ENCODE measurements around the gene PCYT2. TPM values are rescaled to one million over a fixed set of nuclear protein-coding genes. Genes with fewer than 3 reads are reported as not detected.

The PCYT2 gene
- total RNA-seq, 2 experiments from 2014 or later, result 18.7 to 18.9 TPM

- no peak for DNase-seq
- POLR2A ChIA-PET, result no interaction called here
Observed at GRCh38 chr17:81900181-81900820, 10.9 kb downstream of the PCYT2 start.

GRCh38 chr17:81899514-81900166, 11.6 kb downstream of the PCYT2 start:
- Mint-ChIP-seq H3K27ac (no peak overlapping the region), H3K9me3 (no peaks in the 10 kb centered on the region), H3K27me3 (peaks cover 13% of the 10 kb centered on the region), H3K4me1 (ENCODE audit: low read depth) (peaks cover 8% of the 10 kb centered on the region), H3K36me3 (ENCODE audit: low read depth) (peaks cover 48% of the 10 kb centered on the region), H3K4me3 (no peak overlapping the region)
- TF ChIP-seq CTCF (IDR thresholded peaks at IDR 0.05), result no peak
- Histone ChIP-seq H3K36me3 (ENCODE audit: insufficient read depth, low read length) (peaks cover 31% of the 10 kb centered on the region), H3K27ac (ENCODE audit: low read depth in 1 of 2, low read length in 2 of 2) (no peak overlapping the region), H3K27me3 (ENCODE audit: control insufficient read depth in 1 of 2, insufficient read depth in 2 of 2, low read length in 2 of 2) (peaks cover 7 to 11% of the 10 kb centered on the region in 2 experiments), H3K4me3 (ENCODE audit: low read length) (no peak overlapping the region), H3K4me1 (ENCODE audit: insufficient read depth, low read length) (peaks cover 14% of the 10 kb centered on the region), H3K9me3 (ENCODE audit: control insufficient read depth in 1 of 2, insufficient read depth in 1 of 2, low read length in 2 of 2) (peaks cover 0 to 5% of the 10 kb centered on the region in 2 experiments)
- intact Hi-C loops (cut with DNase I, micrococcal nuclease), result no loop called here
- ATAC-seq (ENCODE audit: poor library complexity), result no peak
- CTCF ChIA-PET, result no interaction called here
- DNase-seq, result no peak
- POLR2A ChIA-PET, result no interaction called here

More at GRCh38 chr17:81900181-81900820, 10.9 kb downstream of the PCYT2 start:
- ATAC-seq (ENCODE audit: poor library complexity), result no peak
- peaks cover 43% of the 10 kb centered on the region for H3K36me3 Mint-ChIP-seq (ENCODE audit: low read depth)
- intact Hi-C loops (cut with DNase I, micrococcal nuclease), result no loop called here
- H3K36me3 ChIP-seq (ENCODE audit: insufficient read depth, low read length), result peaks cover 31% of the 10 kb centered on the region
- peaks cover 7 to 11% of the 10 kb centered on the region in 2 experiments for H3K27me3 ChIP-seq (ENCODE audit: control insufficient read depth in 1 of 2, insufficient read depth in 2 of 2, low read length in 2 of 2)
- H3K4me1 ChIP-seq (ENCODE audit: insufficient read depth, low read length), result peaks cover 14% of the 10 kb centered on the region
- no peak overlapping the region for H3K4me3 Mint-ChIP-seq
- H3K9me3 Mint-ChIP-seq, result no peaks in the 10 kb centered on the region
- no peak overlapping the region for H3K4me3 ChIP-seq (ENCODE audit: low read length)
- peaks cover 13% of the 10 kb centered on the region for H3K27me3 Mint-ChIP-seq
- peaks cover 0 to 5% of the 10 kb centered on the region in 2 experiments for H3K9me3 ChIP-seq (ENCODE audit: control insufficient read depth in 1 of 2, insufficient read depth in 1 of 2, low read length in 2 of 2)
- no peak overlapping the region for H3K27ac ChIP-seq (ENCODE audit: low read depth in 1 of 2, low read length in 2 of 2)
- no peak overlapping the region for H3K27ac Mint-ChIP-seq
- TF ChIP-seq CTCF (IDR thresholded peaks at IDR 0.05), result no peak
- peaks cover 8% of the 10 kb centered on the region for H3K4me1 Mint-ChIP-seq (ENCODE audit: low read depth)
- CTCF ChIA-PET, result no interaction called here

GRCh38 chr17:81898885-81899284, 12.3 kb downstream of the PCYT2 start:
- Mint-ChIP-seq H3K36me3 (ENCODE audit: low read depth) (peaks cover 48% of the 10 kb centered on the region), H3K9me3 (no peaks in the 10 kb centered on the region), H3K4me1 (ENCODE audit: low read depth) (peaks cover 8% of the 10 kb centered on the region), H3K27me3 (peaks cover 13% of the 10 kb centered on the region), H3K27ac (no peak overlapping the region), H3K4me3 (no peak overlapping the region)
- H3K4me1 ChIP-seq (ENCODE audit: insufficient read depth, low read length), result peaks cover 14% of the 10 kb centered on the region
- peaks cover 0 to 5% of the 10 kb centered on the region in 2 experiments for H3K9me3 ChIP-seq (ENCODE audit: control insufficient read depth in 1 of 2, insufficient read depth in 1 of 2, low read length in 2 of 2)
- TF ChIP-seq CTCF (IDR thresholded peaks at IDR 0.05), result no peak
- no peak overlapping the region for H3K4me3 ChIP-seq (ENCODE audit: low read length)
- DNase-seq, result no peak
- H3K27me3 ChIP-seq (ENCODE audit: control insufficient read depth in 1 of 2, insufficient read depth in 2 of 2, low read length in 2 of 2), result peaks cover 7 to 11% of the 10 kb centered on the region in 2 experiments
- intact Hi-C loops (cut with DNase I, micrococcal nuclease), result no loop called here
- ChIA-PET CTCF (no interaction called here), POLR2A (no interaction called here)
- no peak overlapping the region for H3K27ac ChIP-seq (ENCODE audit: low read depth in 1 of 2, low read length in 2 of 2)
- no peak for ATAC-seq (ENCODE audit: poor library complexity)
- H3K36me3 ChIP-seq (ENCODE audit: insufficient read depth, low read length), result peaks cover 30% of the 10 kb centered on the region

All from CD4-positive, alpha-beta T cell (primary cell).